Colonic mucosa (tissue), 4 donors: ENCODE measurements around the gene ADAMTS17. TPM values are rescaled to one million over a fixed set of nuclear protein-coding genes. Genes with fewer than 3 reads are reported as not detected.

Source experiments
- DNase-seq: peaks from one replicate; pipeline ENCODE4 v3.0.0-alpha.2; 2020
- H3K27ac ChIP-seq: fragments of 200-600 bp; one replicate; pipeline ENCODE4 v1.8.0; 2021
- H3K27me3 ChIP-seq: fragments of 200-600 bp; one replicate; pipeline ENCODE4 v1.8.0; 2021
- H3K36me3 ChIP-seq: fragments of 200-600 bp; one replicate; pipeline ENCODE4 v1.8.0; 2021
- H3K4me1 ChIP-seq: fragments of 200-600 bp; one replicate; pipeline ENCODE4 v1.8.0; 2021; ENCODE audit warnings: mild to moderate bottlenecking
- H3K4me3 ChIP-seq: fragments of 200-600 bp; one replicate; pipeline ENCODE4 v1.8.0; 2021
- H3K9ac ChIP-seq, 2 donors: one replicate each; pipeline ENCODE4 v1.7.0; 2013; ENCODE audit warnings: control low read depth in 2 of 2, low read depth in 2 of 2, low read length in 2 of 2
- H3K9me3 ChIP-seq: fragments of 200-600 bp; one replicate; pipeline ENCODE4 v1.8.0; 2021
- CTCF ChIP-seq: fragments of 200-600 bp; IDR thresholded peaks from one replicate; pipeline ENCODE4 v1.8.0; 2022; ENCODE audit warnings: antibody characterized with exemption, mild to moderate bottlenecking
- intact Hi-C: fragments of 100-400 bp; cut with DNase I; formaldehyde crosslinking; loops from one replicate; pipeline ENCODE4 v1.14.1; 2022
- total RNA-seq, 2 donors: library from RNA; stranded (reverse); fragmentation: NEBNext Ultra II Directional in 1 of 2; extraction: Animal tissue kit (Norgen Biotek cat#: 25700) in 1 of 2; gene quantifications; one replicate each; pipeline ENCODE4 v1.2.1, GENCODE V29; 2021
- donor health status: healthy.
- donor health status: DM: no; HTN: no; CAD: no.
- donor health status: DM: no; HTN: no; CAD: no.

ADAMTS17 gene
- total RNA-seq, 2 donors from 2014 or later: 4.2 to 8.3 TPM

DNA sequence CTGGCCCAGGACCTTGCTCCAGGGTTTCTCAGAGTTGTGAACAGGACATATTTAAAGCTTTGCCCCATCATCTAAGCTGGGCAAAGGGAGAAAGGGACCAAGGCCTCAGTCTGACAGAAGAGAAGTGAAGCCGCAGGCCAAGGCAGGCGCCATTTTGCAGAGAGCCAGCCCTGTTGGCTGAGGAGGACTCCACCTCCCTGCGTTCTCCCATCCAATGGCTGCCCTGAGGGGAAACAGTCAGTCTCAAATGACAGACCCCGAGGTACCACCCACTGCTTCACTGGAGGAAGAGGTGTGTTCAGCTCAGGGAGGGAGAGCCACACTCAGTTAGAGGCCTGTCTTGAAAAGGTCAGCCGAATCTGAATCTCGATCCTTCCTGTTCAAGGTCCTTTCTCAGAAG lies 86.1 kb downstream of the ADAMTS17 start:
- no peak for DNase-seq
- Histone ChIP-seq H3K4me3 (no peak overlapping the region), H3K4me1 (no peaks in the 10 kb centered on the region), H3K9me3 (no peaks in the 10 kb centered on the region), H3K27ac (no peak overlapping the region), H3K27me3 (no peaks in the 10 kb centered on the region), H3K36me3 (no peaks in the 10 kb centered on the region), H3K9ac (no peak overlapping the region)
- intact Hi-C loops: no loop called here
- no peak for TF ChIP-seq CTCF

GRCh38 chr15:100254691-100255090 lies 87.1 kb downstream of the ADAMTS17 start:
- H3K4me3 ChIP-seq: no peak overlapping the region
- TF ChIP-seq CTCF: no peak
- H3K9ac ChIP-seq: no peak overlapping the region
- no peak for DNase-seq
- H3K4me1 ChIP-seq: no peaks in the 10 kb centered on the region
- no peaks in the 10 kb centered on the region for H3K27me3 ChIP-seq
- no peaks in the 10 kb centered on the region for H3K9me3 ChIP-seq
- H3K27ac ChIP-seq: no peak overlapping the region
- intact Hi-C loops: no loop called here
- no peaks in the 10 kb centered on the region for H3K36me3 ChIP-seq

- TF ChIP-seq CTCF: no peak
- intact Hi-C loops: no loop called here
- H3K27me3 ChIP-seq: no peaks in the 10 kb centered on the region
- no peak overlapping the region for H3K9ac ChIP-seq
- no peaks in the 10 kb centered on the region for H3K4me1 ChIP-seq
- H3K27ac ChIP-seq: no peak overlapping the region
- no peak overlapping the region for H3K4me3 ChIP-seq
- H3K9me3 ChIP-seq: no peaks in the 10 kb centered on the region
- DNase-seq: no peak
- no peaks in the 10 kb centered on the region for H3K36me3 ChIP-seq
Measured at GRCh38 chr15:100254285-100254684, 87.5 kb downstream of the ADAMTS17 start.

GRCh38 chr15:100253640-100254039 lies 88.1 kb downstream of the ADAMTS17 start:
- Histone ChIP-seq H3K27me3 (no peaks in the 10 kb centered on the region), H3K4me1 (no peaks in the 10 kb centered on the region), H3K36me3 (no peaks in the 10 kb centered on the region), H3K9ac (no peak overlapping the region), H3K27ac (no peak overlapping the region), H3K9me3 (no peaks in the 10 kb centered on the region), H3K4me3 (no peak overlapping the region)
- DNase-seq: no peak
- no peak for TF ChIP-seq CTCF
- intact Hi-C loops: no loop called here

DNA sequence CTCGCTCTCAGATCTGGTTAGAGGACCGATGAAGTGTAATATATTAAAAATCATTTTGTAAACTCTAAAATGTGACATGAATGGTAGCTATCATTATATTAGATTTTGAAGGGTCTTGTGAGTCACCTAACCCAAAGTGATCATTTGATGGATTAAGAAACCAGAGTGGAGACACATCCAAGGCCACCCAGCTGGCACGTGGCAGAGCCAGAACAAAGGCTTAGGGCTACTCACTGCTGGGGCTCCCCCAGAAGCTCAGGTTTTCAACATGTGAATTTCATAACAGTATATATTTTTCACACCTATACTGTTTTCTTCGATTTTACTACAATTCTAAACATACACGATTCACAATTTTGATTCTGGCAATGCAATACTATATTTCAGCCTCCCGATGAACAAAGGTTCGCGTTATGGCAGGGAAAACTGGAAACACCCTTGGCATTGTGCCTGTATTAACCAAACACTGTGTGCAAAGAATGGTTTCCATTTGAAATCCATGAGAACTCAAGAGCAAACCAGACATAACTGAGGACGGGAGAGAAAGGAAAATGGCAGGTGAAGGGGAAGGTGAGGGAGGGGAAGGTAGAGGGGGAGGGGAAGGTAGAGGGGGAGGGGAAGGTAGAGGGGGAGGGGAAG lies 88.9 kb downstream of the ADAMTS17 start:
- TF ChIP-seq CTCF: no peak
- Histone ChIP-seq H3K4me3 (no peak overlapping the region), H3K4me1 (no peaks in the 10 kb centered on the region), H3K9ac (no peak overlapping the region), H3K36me3 (no peaks in the 10 kb centered on the region), H3K27me3 (no peaks in the 10 kb centered on the region), H3K27ac (no peak overlapping the region), H3K9me3 (no peaks in the 10 kb centered on the region)
- intact Hi-C loops: no loop called here
- no peak for DNase-seq
